ENCODE data around the gene PRRG3. TPM values are rescaled to one million over a fixed set of nuclear protein-coding genes. Genes with fewer than 3 reads are reported as not detected.

Gene PRRG3
- polyA plus RNA-seq, 3 donors: not detected

DNA sequence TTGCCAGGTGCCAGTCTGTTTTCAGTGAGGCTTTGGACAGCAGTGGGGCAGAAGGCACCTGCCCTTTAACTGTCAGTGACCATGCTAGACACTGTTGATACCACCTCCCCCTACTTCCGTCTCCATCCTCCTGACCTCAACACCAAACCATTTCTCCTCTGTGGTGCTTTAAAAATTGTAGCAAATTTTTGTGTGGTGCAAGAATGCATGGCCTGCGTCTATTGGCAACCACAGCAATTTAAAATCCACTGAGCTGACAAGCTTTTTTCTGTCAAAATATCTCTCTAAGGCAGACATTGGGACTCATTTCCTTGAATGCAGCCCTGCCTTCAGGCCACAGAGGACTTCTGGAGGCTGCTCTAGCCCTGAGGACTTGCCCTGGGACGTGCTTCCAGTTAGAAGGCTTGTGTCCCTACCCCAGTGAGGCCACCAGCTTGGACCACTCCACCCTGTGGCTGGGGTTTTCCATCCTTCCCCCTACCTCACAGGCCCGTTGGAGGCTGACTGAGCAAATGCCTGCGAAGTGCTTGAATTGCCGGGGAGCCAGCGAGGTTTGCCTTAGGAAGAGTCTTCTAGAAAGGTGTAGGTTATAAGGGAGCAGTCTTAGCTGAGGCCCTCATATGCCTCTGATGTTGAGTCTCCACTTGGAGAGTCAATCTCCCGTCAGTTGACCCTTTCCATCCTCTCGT lies 6.9 kb downstream of the PRRG3 start:
- Histone ChIP-seq H2AFZ (ENCODE audit: insufficient read depth, low read depth, low read length, poor library complexity, severe bottlenecking) (no peak overlapping the region), H3K4me1 (ENCODE audit: control insufficient read depth in 1 of 2, insufficient read depth in 2 of 2, low read length in 2 of 2) (no peaks in the 10 kb centered on the region), H3K36me3 (replicated peaks in 1 of 2; ENCODE audit: control insufficient read depth in 1 of 2, insufficient read depth in 2 of 2, low read length in 2 of 2) (no peaks in the 10 kb centered on the region), H3K9me3 (replicated peaks in 1 of 2; ENCODE audit: control insufficient read depth in 1 of 2, insufficient read depth in 1 of 2, low read length in 2 of 2) (no peaks in the 10 kb centered on the region), H3K4me2 (replicated peaks; ENCODE audit: extremely low read depth, low read length, poor library complexity, severe bottlenecking) (no peak overlapping the region), H3K27me3 (ENCODE audit: control insufficient read depth in 2 of 2, insufficient read depth in 2 of 2, low read length in 2 of 2) (no peaks in the 10 kb centered on the region), H3K79me2 (ENCODE audit: insufficient read depth, low read length) (no peaks in the 10 kb centered on the region), H3K4me3 (replicated peaks in 1 of 3; ENCODE audit: low read depth in 2 of 3, low read length in 3 of 3) (no peak overlapping the region), H3K9ac (ENCODE audit: insufficient read depth, low read length, poor library complexity, severe bottlenecking) (no peak overlapping the region), H3K27ac (ENCODE audit: low read depth in 1 of 2, low read length in 2 of 2) (no peak overlapping the region), H4K20me1 (ENCODE audit: insufficient read depth, low read length) (no peaks in the 10 kb centered on the region)
- Mint-ChIP-seq H3K9me3 (peaks cover 0 to 10% (median 0%) of the 10 kb centered on the region in 7 donors), H3K4me1 (no peaks in the 10 kb centered on the region), H3K36me3 (no peaks in the 10 kb centered on the region), H3K27me3 (ENCODE audit: low read depth in 3 of 3) (peaks cover 0 to 3% (median 3%) of the 10 kb centered on the region in 3 donors), H3K4me3 (no peak overlapping the region), H3K27ac (no peak overlapping the region)
- intact Hi-C loops (cut with micrococcal nuclease): no loop called here
- no peak for TF ChIP-seq CTCF (IDR thresholded peaks at IDR 0.05)
- WGBS (ENCODE audit: insufficient coverage): no CpG with 5 or more reads among the region's 9 CpGs
- no peak for DNase-seq

- H3K4me3 ChIP-seq (replicated peaks in 1 of 3; ENCODE audit: low read depth in 2 of 3, low read length in 3 of 3): no peak overlapping the region
- H3K9me3 Mint-ChIP-seq: peaks cover 0 to 10% (median 0%) of the 10 kb centered on the region in 7 donors
- H4K20me1 ChIP-seq (ENCODE audit: insufficient read depth, low read length): no peaks in the 10 kb centered on the region
- intact Hi-C loops (cut with micrococcal nuclease): no loop called here
- no peak for DNase-seq
- H3K36me3 ChIP-seq (replicated peaks in 1 of 2; ENCODE audit: control insufficient read depth in 1 of 2, insufficient read depth in 2 of 2, low read length in 2 of 2): no peaks in the 10 kb centered on the region
- H3K4me3 Mint-ChIP-seq: no peak overlapping the region
- no peak overlapping the region for H3K4me2 ChIP-seq (replicated peaks; ENCODE audit: extremely low read depth, low read length, poor library complexity, severe bottlenecking)
- 88% methylated on average over 4 of the region's 7 CpGs for WGBS (ENCODE audit: insufficient coverage)
- H3K27me3 Mint-ChIP-seq (ENCODE audit: low read depth in 3 of 3): peaks cover 0 to 3% (median 3%) of the 10 kb centered on the region in 3 donors
- H2AFZ ChIP-seq (ENCODE audit: insufficient read depth, low read depth, low read length, poor library complexity, severe bottlenecking): no peak overlapping the region
- TF ChIP-seq CTCF (IDR thresholded peaks at IDR 0.05): no peak
- H3K9ac ChIP-seq (ENCODE audit: insufficient read depth, low read length, poor library complexity, severe bottlenecking): no peak overlapping the region
- H3K4me1 ChIP-seq (ENCODE audit: control insufficient read depth in 1 of 2, insufficient read depth in 2 of 2, low read length in 2 of 2): no peaks in the 10 kb centered on the region
- no peak overlapping the region for H3K27ac ChIP-seq (ENCODE audit: low read depth in 1 of 2, low read length in 2 of 2)
- no peaks in the 10 kb centered on the region for H3K4me1 Mint-ChIP-seq
- H3K27me3 ChIP-seq (ENCODE audit: control insufficient read depth in 2 of 2, insufficient read depth in 2 of 2, low read length in 2 of 2): no peaks in the 10 kb centered on the region
- no peak overlapping the region for H3K27ac Mint-ChIP-seq
- H3K9me3 ChIP-seq (replicated peaks in 1 of 2; ENCODE audit: control insufficient read depth in 1 of 2, insufficient read depth in 1 of 2, low read length in 2 of 2): no peaks in the 10 kb centered on the region
- no peaks in the 10 kb centered on the region for H3K36me3 Mint-ChIP-seq
- H3K79me2 ChIP-seq (ENCODE audit: insufficient read depth, low read length): no peaks in the 10 kb centered on the region
Measured at GRCh38 chrX:151702741-151703340, 7.6 kb downstream of the PRRG3 start.

Measured in CD14-positive monocyte (primary cell).